ENCODE results near the gene SOX6. TPM values are rescaled to one million over a fixed set of nuclear protein-coding genes. Genes with fewer than 3 reads are reported as not detected.

The SOX6 gene
- total and polyA plus RNA-seq, 2 of the 13 experiments (the other 11 are each of a cell fraction or from before 2014, with no cell fraction given): 2.6 to 11.2 TPM

GRCh38 chr11:16361108-16361865 is 4.9 kb upstream of the SOX6 start:
- in situ Hi-C loops (cut with HindIII; ENCODE audit: extremely low pct_ligation_motif_present, low pct_unique_long_range_greater_than_20kb) (no loop called here), intact Hi-C loops (cut with micrococcal nuclease; ENCODE audit: unreplicated experiment) (no loop called here)
- Histone ChIP-seq H3K4me3 (replicated peaks in 1 of 3; ENCODE audit: insufficient read depth in 1 of 3, low read depth in 2 of 3, low read length in 3 of 3) (no peak overlapping the region), H2AFZ (ENCODE audit: low read length) (no peak overlapping the region), H3K9ac (ENCODE audit: insufficient read depth, low read depth, low read length) (no peak overlapping the region), H3K27ac (ENCODE audit: extremely low read length, insufficient read depth, low read length) (no peak overlapping the region), H3K79me2 (ENCODE audit: insufficient read depth, low read length) (no peaks in the 10 kb centered on the region), H3K36me3 (replicated peaks in 1 of 2; ENCODE audit: control insufficient read depth in 1 of 2, insufficient read depth in 2 of 2, low read length in 2 of 2) (no peaks in the 10 kb centered on the region), H3K27me3 (ENCODE audit: control insufficient read depth in 1 of 2, insufficient read depth in 2 of 2, low read length in 2 of 2) (no peaks in the 10 kb centered on the region), H3K9me3 (ENCODE audit: low read length) (no peaks in the 10 kb centered on the region), H3K4me1 (ENCODE audit: insufficient read depth, low read length) (peaks cover 41% of the 10 kb centered on the region), H3K4me2 (ENCODE audit: low read depth, low read length) (no peak overlapping the region), H4K20me1 (ENCODE audit: insufficient read depth, low read length) (no peaks in the 10 kb centered on the region)
- CTCF ChIA-PET (ENCODE audit: low intra/inter-chr PET ratio, low total read pairs): no interaction called here
- FAIRE-seq (no peak), DNase-seq (ENCODE audit: low spot score) (no peak), ATAC-seq (no peak)
- WGBS (ENCODE audit: low lambda C conversion rate): 13% methylated on average over 1 of the region's 1 CpG
- POLR2A ChIA-PET: no interaction called here
- BruUV-seq (replicated peaks): no TSS peak
- no peak for TF ChIP-seq ZNF652 (CRISPR knock-in tag; IDR thresholded peaks at IDR 0.05; ENCODE audit: borderline replicate concordance, low read depth)
- no peak for TF ChIP-seq SP2 (CRISPR knock-in tag; IDR thresholded peaks at IDR 0.05)
- no peak for TF ChIP-seq BRD4 (CRISPR knock-in tag; IDR thresholded peaks at IDR 0.05)
- no peak for TF ChIP-seq TSC22D2 (CRISPR knock-in tag; IDR thresholded peaks at IDR 0.05; ENCODE audit: borderline replicate concordance)
- no peak for TF ChIP-seq KDM1A (CRISPR knock-in tag; IDR thresholded peaks at IDR 0.05)
- no peak for TF ChIP-seq ZNF547 (CRISPR knock-in tag; IDR thresholded peaks at IDR 0.05)
- no peak for TF ChIP-seq CBX2 (IDR thresholded peaks at IDR 0.05; ENCODE audit: low read depth, low read length)
- no peak for TF ChIP-seq CBX2 (CRISPR knock-in tag; IDR thresholded peaks at IDR 0.05; ENCODE audit: low read depth)
- no peak for TF ChIP-seq THAP11 (CRISPR knock-in tag; IDR thresholded peaks at IDR 0.05)
- no peak for TF ChIP-seq ZHX1 (CRISPR knock-in tag; IDR thresholded peaks at IDR 0.05; ENCODE audit: low read depth)
- TF ChIP-seq XBP1 (CRISPR knock-in tag; IDR thresholded peaks at IDR 0.05): no peak
- no peak for TF ChIP-seq USF2 (IDR thresholded peaks at IDR 0.05; ENCODE audit: low read depth, low read length)
- TF ChIP-seq USF2 (CRISPR knock-in tag; IDR thresholded peaks at IDR 0.05; ENCODE audit: borderline replicate concordance): no peak
- no peak for TF ChIP-seq ZNF703 (CRISPR knock-in tag; IDR thresholded peaks at IDR 0.05; ENCODE audit: borderline replicate concordance)
- no peak for TF ChIP-seq SRF (IDR thresholded peaks at IDR 0.05; ENCODE audit: low read depth, low read length)
- no peak for TF ChIP-seq ATF1 (CRISPR knock-in tag; IDR thresholded peaks at IDR 0.05)
- TF ChIP-seq ARID3A (IDR thresholded peaks at IDR 0.05; ENCODE audit: low read depth, low read length): no peak
- no peak for TF ChIP-seq CENPBD1 (CRISPR knock-in tag; IDR thresholded peaks at IDR 0.05; ENCODE audit: borderline replicate concordance, low read depth)
